H9 (cell line): Measurements from ENCODE around the gene GAREM1. TPM values are rescaled to one million over a fixed set of nuclear protein-coding genes. Genes with fewer than 3 reads are reported as not detected.

Source experiments
- DNase-seq: peaks from one replicate; pipeline ENCODE4 v3.0.0-alpha.2; 2017
- H2AFZ ChIP-seq: one replicate; pipeline ENCODE4 v1.6.1; 2013; ENCODE audit warnings: mild to moderate bottlenecking, low read length, control low read depth, moderate library complexity
- H2AK5ac ChIP-seq: 2 replicates; pipeline ENCODE4 v1.6.1; 2013; ENCODE audit warnings: low read length, control low read depth, mixed read lengths; ENCODE audit not compliant: insufficient read length
- H2BK120ac ChIP-seq: one replicate; pipeline ENCODE4 v1.6.1; 2013; ENCODE audit warnings: low read depth, mild to moderate bottlenecking, low read length, control low read depth, inconsistent platforms; ENCODE audit not compliant: poor library complexity, severe bottlenecking
- H2BK12ac ChIP-seq: 2 replicates; pipeline ENCODE4 v1.6.1; 2013; ENCODE audit warnings: low read length, control low read depth, mixed read lengths, low read depth; ENCODE audit not compliant: insufficient read length
- H2BK15ac ChIP-seq: 2 replicates; pipeline ENCODE4 v1.6.1; 2013; ENCODE audit warnings: low read depth, low read length, control low read depth
- H2BK20ac ChIP-seq: one replicate; pipeline ENCODE4 v1.6.1; 2013; ENCODE audit warnings: low read depth, mild to moderate bottlenecking, low read length, control low read depth, inconsistent platforms; ENCODE audit not compliant: poor library complexity, severe bottlenecking
- H2BK5ac ChIP-seq: 2 replicates; pipeline ENCODE4 v1.6.1; 2013; ENCODE audit warnings: low read length, control low read depth, mixed read lengths; ENCODE audit not compliant: insufficient read length
- H3K14ac ChIP-seq: 2 replicates; pipeline ENCODE4 v1.6.1; 2013; ENCODE audit warnings: low read length, control low read depth; ENCODE audit not compliant: insufficient read depth
- H3K18ac ChIP-seq: 2 replicates; pipeline ENCODE4 v1.6.1; 2013; ENCODE audit warnings: low read depth, mild to moderate bottlenecking, mixed read lengths, low read length, control low read depth; ENCODE audit not compliant: insufficient read length
- H3K23ac ChIP-seq: 2 replicates; pipeline ENCODE4 v1.6.1; 2013; ENCODE audit warnings: low read length, control low read depth, mixed read lengths, low read depth; ENCODE audit not compliant: insufficient read length
- H3K23me2 ChIP-seq: 2 replicates; pipeline ENCODE4 v1.6.1; 2013; ENCODE audit warnings: low read depth, mild to moderate bottlenecking, mixed read lengths, low read length, control low read depth; ENCODE audit not compliant: insufficient read length, poor library complexity, severe bottlenecking
- H3K27ac ChIP-seq: 2 replicates; pipeline ENCODE4 v1.5.1; 2013; ENCODE audit warnings: low read length, control low read depth, mixed read lengths, low read depth; ENCODE audit not compliant: insufficient read length
- H3K27me3 ChIP-seq: 2 replicates; pipeline ENCODE4 v1.6.1; 2013; ENCODE audit warnings: low read length, control low read depth, inconsistent platforms; ENCODE audit not compliant: insufficient read depth
- H3K4ac ChIP-seq: 2 replicates; pipeline ENCODE4 v1.6.1; 2013; ENCODE audit warnings: low read depth, mild to moderate bottlenecking, control low read depth, inconsistent platforms, low read length, moderate library complexity
- H3K4me1 ChIP-seq: 2 replicates; pipeline ENCODE4 v1.6.1; 2013; ENCODE audit warnings: low read length, control low read depth, inconsistent platforms; ENCODE audit not compliant: insufficient read depth
- H3K4me2 ChIP-seq: 2 replicates; pipeline ENCODE4 v1.6.1; 2013; ENCODE audit warnings: low read length, control low read depth, mixed read lengths; ENCODE audit not compliant: insufficient read length, insufficient read depth
- H3K56ac ChIP-seq: 2 replicates; pipeline ENCODE4 v1.6.1; 2013; ENCODE audit warnings: low read depth, mild to moderate bottlenecking, mixed read lengths, low read length, control low read depth; ENCODE audit not compliant: insufficient read length
- H3K79me1 ChIP-seq: 2 replicates; pipeline ENCODE4 v1.6.1; 2013; ENCODE audit warnings: low read depth, mild to moderate bottlenecking, moderate library complexity, low read length, control low read depth, inconsistent platforms; ENCODE audit not compliant: insufficient read depth, poor library complexity, severe bottlenecking
- H3K79me2 ChIP-seq: 2 replicates; pipeline ENCODE4 v1.6.1; 2013; ENCODE audit warnings: low read length, control low read depth, inconsistent platforms; ENCODE audit not compliant: insufficient read depth
- H3K9ac ChIP-seq: 2 replicates; pipeline ENCODE4 v1.6.1; 2013; ENCODE audit warnings: low read length, control low read depth, mixed read lengths; ENCODE audit not compliant: insufficient read length; ENCODE audit errors: extremely low read depth
- H3K9me3 ChIP-seq: one replicate; pipeline ENCODE4 v1.6.1; 2013; ENCODE audit warnings: low read depth, low read length, inconsistent platforms; ENCODE audit not compliant: control insufficient read depth
- H3T11ph ChIP-seq: one replicate; pipeline ENCODE4 v1.6.1; 2013; ENCODE audit warnings: mild to moderate bottlenecking, low read length, control low read depth, inconsistent platforms
- H4K20me1 ChIP-seq: one replicate; pipeline ENCODE4 v1.6.1; 2013; ENCODE audit not compliant: control insufficient read depth, insufficient read length, insufficient read depth
- H4K5ac ChIP-seq: 2 replicates; pipeline ENCODE4 v1.6.1; 2013; ENCODE audit warnings: low read depth, mild to moderate bottlenecking, mixed read lengths, low read length, control low read depth; ENCODE audit not compliant: insufficient read length
- H4K8ac ChIP-seq: replicated peaks from 2 replicates; pipeline ENCODE4 v1.6.1; 2013; ENCODE audit warnings: low read length, control low read depth, mixed read lengths, low read depth; ENCODE audit not compliant: insufficient read length
- H4K91ac ChIP-seq: 2 replicates; pipeline ENCODE4 v1.6.1; 2013; ENCODE audit warnings: low read depth, mild to moderate bottlenecking, moderate library complexity, mixed read lengths, low read length, control low read depth; ENCODE audit not compliant: insufficient read length
- H3K27ac Mint-ChIP-seq, 3 experiments: 2 replicates in 2 of 3; 3 replicates in 1 of 3; pipeline ENCODE4 v1.8.0; 2020 to 2021; ENCODE audit warnings: mixed read lengths in 3 of 3, mild to moderate bottlenecking in 1 of 3, moderate library complexity in 1 of 3
- H3K27me3 Mint-ChIP-seq: 2 replicates; pipeline ENCODE4 v1.8.0; 2021; ENCODE audit warnings: low read depth, mild to moderate bottlenecking, moderate library complexity, mixed read lengths
- H3K36me3 Mint-ChIP-seq, 3 experiments: 2 replicates in 2 of 3; 3 replicates in 1 of 3; pipeline ENCODE4 v1.8.0; 2020 to 2021; ENCODE audit warnings: low read depth in 3 of 3, mixed read lengths in 3 of 3; ENCODE audit not compliant: insufficient read depth in 1 of 3
- H3K4me1 Mint-ChIP-seq, 2 experiments: 2 replicates each; pipeline ENCODE4 v1.8.0; 2020; ENCODE audit warnings: mixed read lengths in 2 of 2
- H3K4me3 Mint-ChIP-seq, 2 experiments: 2 replicates in 1 of 2; 3 replicates in 1 of 2; pipeline ENCODE4 v1.8.0; 2020 to 2021; ENCODE audit warnings: mild to moderate bottlenecking in 2 of 2, mixed read lengths in 2 of 2, moderate library complexity in 1 of 2
- H3K9me3 Mint-ChIP-seq, 2 experiments: 2 replicates in 1 of 2; 3 replicates in 1 of 2; pipeline ENCODE4 v1.8.0; 2020; ENCODE audit warnings: mild to moderate bottlenecking in 2 of 2, mixed read lengths in 2 of 2, moderate library complexity in 1 of 2
- CTCF ChIP-seq: fragments of 200-600 bp; sonication (generic); conservative IDR thresholded peaks from 3 replicates; pipeline ENCODE4 v1.8.0; 2021; ENCODE audit warnings: antibody characterized with exemption, mild to moderate bottlenecking
- WGBS: extraction: QIAGEN DNeasy Blood & Tissue Kit; methylation state at CpG from one replicate; pipeline ENCODE4 v1.1.7; 2013; ENCODE audit warnings: missing lambda C conversion rate, low lambda C conversion rate, mixed read lengths; ENCODE audit not compliant: insufficient read length; ENCODE audit errors: extremely low coverage; 5-methylcytosine and 5-hydroxymethylcytosine counted together
- total RNA-seq: library from RNA; stranded (reverse); gene quantifications from 2 replicates; pipeline ENCODE4 v1.2.1, GENCODE V29; 2021

GAREM1 gene
- total RNA-seq, 1 experiment from 2014 or later = 4.4 TPM

- H2BK120ac ChIP-seq = no peak overlapping the region
- H4K20me1 ChIP-seq = no peaks in the 10 kb centered on the region
- H3K9me3 ChIP-seq = no peaks in the 10 kb centered on the region
- H3K4me2 ChIP-seq = no peak overlapping the region
- Mint-ChIP-seq H3K9me3 (no peaks in the 10 kb centered on the region; a peak in 1 of 5 replicates), H3K27me3 (peaks cover 41% of the 10 kb centered on the region), H3K4me3 (no peak overlapping the region), H3K27ac (no peak overlapping the region), H3K36me3 (peaks cover 0 to 3% (median 0%) of the 10 kb centered on the region in 3 experiments; a peak in 1 of 7 replicates), H3K4me1 (peaks cover 30 to 34% of the 10 kb centered on the region in 2 experiments)
- no peak overlapping the region for H3K4ac ChIP-seq
- peaks cover 8% of the 10 kb centered on the region for H3K23me2 ChIP-seq
- no peak overlapping the region for H3T11ph ChIP-seq
- no peak overlapping the region for H2AFZ ChIP-seq
- no CpG with 5 or more reads among the region's 3 CpGs for WGBS
- no peak overlapping the region for H3K9ac ChIP-seq
- peaks cover 10% of the 10 kb centered on the region; the same call in 1 of the 2 replicates for H3K4me1 ChIP-seq
- no peak overlapping the region for H3K56ac ChIP-seq
- no peak overlapping the region for H4K91ac ChIP-seq
- no peak overlapping the region for H2BK12ac ChIP-seq
- no peaks in the 10 kb centered on the region for H3K79me1 ChIP-seq
- no peak overlapping the region for H2BK5ac ChIP-seq
- H3K27ac ChIP-seq = no peak overlapping the region
- H2AK5ac ChIP-seq = no peak overlapping the region
- no peak overlapping the region for H4K5ac ChIP-seq
- H2BK20ac ChIP-seq = no peak overlapping the region
- no peak overlapping the region for H3K23ac ChIP-seq
- DNase-seq = no peak
- TF ChIP-seq CTCF = no peak
- H3K27me3 ChIP-seq = peaks cover 3% of the 10 kb centered on the region; the same call in 1 of the 2 replicates
- no peak overlapping the region for H3K14ac ChIP-seq
- H2BK15ac ChIP-seq = no peak overlapping the region
- no peak overlapping the region for H4K8ac ChIP-seq
- H3K79me2 ChIP-seq = 0 out of 2 replicates have a peak, but pooled peaks cover 3% of the 10 kb centered on the region
- no peak overlapping the region for H3K18ac ChIP-seq
Measured at GRCh38 chr18:32468147-32468845, 2.4 kb downstream of the GAREM1 start.
